ENCODE data around the gene BGN.

Gene BGN

GRCh38 chrX:153504445-153505016 lies 9.8 kb downstream of the BGN start:
- no peak for DNase-seq (ENCODE audit: low read depth in 3 of 3)

- no peak for DNase-seq (ENCODE audit: low read depth in 3 of 3)
These were observed 10.6 kb downstream of the BGN start for GRCh38 chrX:153505361-153505760.

GRCh38 chrX:153507484-153508178 lies 12.9 kb downstream of the BGN start:
- DNase-seq (ENCODE audit: low read depth in 3 of 3), result peak; percentile 63 to 84 (median 64)

DNA sequence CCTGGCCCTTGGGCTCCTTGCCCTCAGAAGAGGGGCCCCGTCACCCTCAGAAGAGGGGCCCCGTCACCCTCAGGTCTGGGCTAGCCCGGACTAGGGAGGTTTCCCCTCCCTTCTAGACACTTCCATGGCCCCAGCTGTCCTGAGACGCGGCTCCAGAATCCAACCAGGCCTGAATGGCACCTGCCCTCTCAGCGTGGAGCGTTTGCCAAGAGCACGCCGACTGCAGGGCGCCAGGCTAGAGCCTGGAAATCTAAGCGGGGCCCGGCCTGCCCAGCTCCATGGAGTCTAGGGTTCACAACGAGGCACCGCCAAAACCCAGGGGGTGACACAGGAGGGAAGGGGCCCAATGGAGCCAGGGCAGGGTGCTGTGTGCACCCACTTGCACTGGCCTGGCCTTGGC lies 14.8 kb downstream of the BGN start:
- no peak for DNase-seq (ENCODE audit: low read depth in 3 of 3)

- no peak for DNase-seq (ENCODE audit: low read depth in 3 of 3)
These were observed 15.6 kb downstream of the BGN start for GRCh38 chrX:153510383-153510782.

DNA sequence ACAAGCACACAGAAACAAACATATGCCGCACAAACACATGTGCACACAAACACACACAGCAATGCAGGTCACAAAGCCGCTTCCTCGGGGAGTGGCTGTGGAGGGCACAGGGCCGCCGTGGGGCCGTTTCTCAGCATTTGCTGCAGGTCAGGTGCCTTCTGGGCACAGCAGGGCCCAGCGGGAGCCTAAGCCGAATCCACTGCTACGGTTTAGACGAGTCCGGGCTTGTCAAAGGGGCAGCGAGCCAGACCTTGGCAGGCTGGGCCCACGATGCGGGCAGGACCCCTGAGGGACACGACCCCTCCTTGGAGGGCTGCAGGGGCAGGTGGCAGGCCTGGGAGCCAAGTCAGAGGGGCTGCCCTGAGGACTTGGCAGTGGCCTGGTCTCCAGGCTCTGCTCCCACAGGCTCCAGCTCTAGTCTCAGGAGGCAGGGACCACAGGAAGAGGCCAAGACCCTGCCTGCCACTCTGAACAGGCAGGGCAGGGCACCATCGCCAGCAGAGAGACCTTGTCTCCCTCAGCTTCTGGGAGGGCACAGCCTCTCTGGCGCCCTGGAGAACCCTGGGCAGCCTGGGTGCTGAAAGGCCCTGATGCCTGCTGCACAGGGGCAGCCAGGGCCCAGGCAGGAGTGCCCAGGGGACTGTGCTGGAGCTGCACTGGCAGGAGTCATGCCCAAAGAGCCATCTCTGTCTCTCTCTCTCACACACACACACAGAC lies 17.2 kb downstream of the BGN start:
- no peak for DNase-seq (ENCODE audit: low read depth in 3 of 3)

- DNase-seq (ENCODE audit: low read depth in 3 of 3), result no peak
These were observed 17.7 kb downstream of the BGN start for GRCh38 chrX:153512501-153512893.

- DNase-seq (ENCODE audit: low read depth in 3 of 3), result no peak
These were observed 18.5 kb downstream of the BGN start for GRCh38 chrX:153513265-153513664.

DNA sequence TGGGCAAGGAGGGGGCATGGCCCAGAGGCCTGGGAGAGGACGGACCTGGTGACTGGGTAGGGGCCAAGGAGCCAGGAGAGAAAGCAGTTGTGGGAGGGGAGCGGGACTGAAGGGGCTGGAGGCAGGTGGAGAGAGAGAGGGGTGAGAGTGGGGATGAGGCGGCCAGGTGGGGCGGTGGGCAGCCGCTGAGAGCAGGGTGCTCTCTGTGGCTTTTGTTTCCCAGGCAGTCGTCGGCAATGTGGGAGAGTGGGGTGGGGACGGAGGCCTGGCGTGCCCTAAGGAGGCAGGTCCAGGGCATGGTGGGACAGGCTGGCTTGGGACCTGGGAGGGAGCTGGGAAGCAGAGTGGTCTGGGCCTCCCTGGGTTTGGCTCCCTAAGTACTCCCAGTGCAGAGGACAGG lies 19.5 kb downstream of the BGN start:
- DNase-seq (ENCODE audit: low read depth in 3 of 3), result no peak

DNA sequence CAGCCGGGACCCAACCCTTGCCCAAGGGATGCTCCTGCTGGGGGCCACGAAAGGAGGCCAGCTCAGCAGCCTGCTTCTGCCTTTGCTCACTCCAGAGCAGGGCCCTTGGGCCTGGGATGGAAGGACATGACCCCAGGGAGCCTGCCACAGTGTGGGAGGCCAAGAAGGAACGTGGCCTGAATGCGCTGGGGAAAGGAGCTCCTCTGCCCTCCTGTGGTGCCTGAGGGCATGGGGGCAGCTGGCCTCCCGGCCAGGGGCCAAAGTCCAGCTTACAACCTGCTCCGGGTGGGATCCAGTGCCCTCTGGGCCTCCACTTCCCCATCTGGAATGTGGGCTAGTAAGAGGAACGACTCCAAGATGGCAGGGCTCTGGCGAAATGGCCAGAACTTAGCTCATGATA lies 20.7 kb downstream of the BGN start:
- no peak for DNase-seq (ENCODE audit: low read depth in 3 of 3)

GRCh38 chrX:153516073-153516472 lies 21.3 kb downstream of the BGN start:
- DNase-seq (ENCODE audit: low read depth in 3 of 3), result no peak

DNA sequence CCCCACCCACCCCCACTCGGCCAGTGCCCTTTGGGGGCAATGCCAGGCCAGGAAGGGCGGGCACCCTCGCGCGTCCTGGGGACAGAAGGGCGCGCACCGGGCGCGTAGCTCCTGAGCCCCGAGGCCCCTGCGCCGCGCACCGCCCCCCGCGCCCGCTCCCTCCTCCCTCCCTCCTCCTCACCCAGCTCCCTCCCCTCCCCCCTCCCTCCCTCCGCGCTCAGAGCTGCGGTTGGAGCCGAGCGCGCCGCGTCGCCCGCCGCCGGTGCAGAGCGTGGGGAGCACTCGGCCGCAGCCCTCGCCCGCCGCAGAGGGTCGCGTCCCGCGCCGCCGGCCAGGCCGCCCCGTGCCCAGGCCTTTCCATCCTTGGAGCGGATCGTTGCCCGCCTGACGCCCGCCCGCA lies 22.6 kb downstream of the BGN start, which contains the start of gene ATP2B3:
Gene ATP2B3 (plus strand): TSS at position 220 of the 400 bp plus-strand sequence. CDS start 18,606 bp downstream, outside the sequence.
- DNase-seq (ENCODE audit: low read depth in 3 of 3), result no peak

- no peak for DNase-seq (ENCODE audit: low read depth in 3 of 3)
These were observed 23.4 kb downstream of the BGN start for GRCh38 chrX:153517946-153518834.

DNA sequence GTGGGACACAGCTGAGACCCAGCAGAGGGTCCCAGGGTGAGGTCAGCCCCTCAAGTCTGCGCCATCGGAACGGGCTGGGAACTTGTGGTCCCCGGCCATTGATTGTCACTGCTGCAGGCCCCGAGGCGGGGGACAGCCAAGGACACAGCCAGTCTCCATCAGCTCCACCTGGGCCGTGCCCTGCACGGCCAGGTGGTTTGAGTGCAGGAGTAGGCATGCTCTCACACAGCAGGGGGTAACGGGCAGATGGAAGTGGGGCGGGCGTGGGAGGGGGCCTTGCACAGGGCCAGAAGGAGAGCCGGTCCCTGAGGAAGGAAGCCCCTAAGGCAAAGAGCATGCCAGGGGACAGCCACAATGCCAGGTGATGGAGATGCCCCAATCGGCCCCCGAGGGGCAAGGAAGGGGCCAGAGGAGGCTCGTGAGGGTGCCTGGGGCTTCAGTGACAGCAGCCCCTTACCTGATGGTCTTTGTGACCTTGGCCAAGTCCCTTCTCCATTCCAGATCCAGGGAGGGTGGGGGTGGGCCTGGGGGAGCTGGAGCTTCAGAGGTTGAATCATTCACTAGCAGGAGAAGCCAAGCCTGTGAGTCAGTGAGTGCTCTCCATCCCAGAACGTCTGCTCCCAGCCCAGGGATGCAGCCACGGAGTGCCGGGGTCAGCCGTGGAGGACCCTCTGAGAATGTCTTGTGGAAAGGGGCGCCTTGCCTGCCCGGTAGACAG lies 24.9 kb downstream of the BGN start:
- DNase-seq (ENCODE audit: low read depth in 3 of 3), result no peak

DNA sequence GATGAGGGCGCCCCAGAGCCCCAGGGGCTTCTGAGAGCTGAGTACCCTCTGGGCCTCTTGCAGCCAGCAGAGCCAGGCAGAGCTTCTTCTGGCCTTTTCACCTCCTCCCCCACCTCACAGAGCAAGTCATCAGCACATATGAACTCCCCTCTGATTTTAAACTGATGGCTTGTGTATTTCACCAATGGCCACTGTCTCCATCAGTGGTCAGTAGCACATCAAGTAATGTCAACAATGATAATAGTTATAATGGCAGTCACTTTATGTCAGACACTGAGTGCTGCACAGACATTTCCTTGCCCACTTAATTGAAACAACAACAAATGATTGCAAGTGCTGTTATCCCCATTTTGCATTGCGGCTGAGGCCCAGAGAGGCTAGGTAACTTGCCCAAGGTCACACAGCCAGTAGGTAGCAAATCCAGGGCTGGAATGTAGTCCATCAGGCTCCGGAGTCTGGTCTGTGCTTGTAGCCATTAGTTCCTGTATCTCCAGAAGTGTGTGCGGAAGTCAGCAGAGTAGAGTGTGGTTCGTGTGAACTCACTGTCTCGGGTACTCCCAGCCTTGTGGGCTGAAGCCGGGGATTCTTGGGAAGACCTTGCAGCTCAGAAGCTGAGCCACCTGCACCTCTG lies 25.6 kb downstream of the BGN start:
- DNase-seq (ENCODE audit: low read depth in 3 of 3), result no peak

DNA sequence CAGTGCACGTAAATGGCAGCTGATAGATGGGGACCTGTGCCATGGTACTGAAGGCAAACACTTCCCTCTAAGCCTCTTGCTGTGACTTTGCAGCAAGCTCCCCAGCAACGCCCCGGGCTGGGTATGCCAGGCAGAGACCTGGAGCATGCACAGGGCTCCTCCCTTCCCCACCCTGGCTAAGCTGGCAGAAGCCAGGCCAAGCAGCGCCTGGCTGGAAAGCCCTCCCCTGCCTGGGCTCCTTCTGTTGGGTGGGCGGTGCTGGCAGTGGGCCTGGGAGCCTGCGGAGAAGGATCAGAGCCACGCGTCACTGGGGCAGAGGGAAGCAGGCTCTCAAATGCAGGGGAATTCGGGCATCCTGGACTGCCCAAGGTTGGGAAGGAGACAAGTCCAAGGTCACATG lies 26.3 kb downstream of the BGN start:
- no peak for DNase-seq (ENCODE audit: low read depth in 3 of 3)

DNA sequence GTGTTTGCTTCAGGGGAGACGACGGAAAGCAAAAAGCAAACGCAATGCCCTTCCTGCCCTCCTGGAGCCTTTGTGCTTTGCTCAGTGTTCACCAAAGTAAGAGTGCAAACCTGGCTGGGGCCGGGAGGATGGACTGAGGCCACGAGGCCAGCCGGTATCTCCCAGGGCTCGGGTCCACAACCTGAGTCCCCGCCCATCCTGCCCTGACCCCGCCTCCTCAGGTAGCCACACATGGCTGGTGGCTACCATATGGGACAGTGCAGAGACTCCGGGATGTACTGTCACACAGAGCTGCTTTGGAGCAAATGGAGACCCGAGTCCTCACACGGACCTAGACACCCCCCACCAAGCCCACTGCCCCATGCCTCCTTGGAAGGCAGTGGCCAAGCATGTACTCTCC lies 27.5 kb downstream of the BGN start:
- no peak for DNase-seq (ENCODE audit: low read depth in 3 of 3)

DNA sequence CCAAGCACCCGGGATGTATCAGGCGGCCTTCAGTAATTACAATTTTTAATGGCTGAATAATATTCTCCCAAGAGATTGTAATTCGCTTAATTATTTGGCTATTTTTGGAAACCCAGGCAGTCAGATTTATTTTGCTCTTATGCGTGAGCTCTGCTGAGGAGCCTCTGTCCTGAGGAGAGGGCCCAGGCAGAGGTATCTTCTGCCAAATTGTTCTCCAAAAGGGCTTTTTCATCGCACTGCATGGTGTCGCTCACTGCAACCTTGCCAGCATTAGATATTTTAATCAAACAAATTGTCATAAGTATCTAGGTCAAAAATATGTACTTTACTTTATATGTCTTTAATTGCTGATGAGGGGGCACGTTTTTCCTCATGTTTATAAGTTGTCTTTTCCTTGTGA lies 28.5 kb downstream of the BGN start:
- DNase-seq (ENCODE audit: low read depth in 3 of 3), result no peak

- no peak for DNase-seq (ENCODE audit: low read depth in 3 of 3)
These were observed 29.5 kb downstream of the BGN start for GRCh38 chrX:153524234-153524633.

DNA sequence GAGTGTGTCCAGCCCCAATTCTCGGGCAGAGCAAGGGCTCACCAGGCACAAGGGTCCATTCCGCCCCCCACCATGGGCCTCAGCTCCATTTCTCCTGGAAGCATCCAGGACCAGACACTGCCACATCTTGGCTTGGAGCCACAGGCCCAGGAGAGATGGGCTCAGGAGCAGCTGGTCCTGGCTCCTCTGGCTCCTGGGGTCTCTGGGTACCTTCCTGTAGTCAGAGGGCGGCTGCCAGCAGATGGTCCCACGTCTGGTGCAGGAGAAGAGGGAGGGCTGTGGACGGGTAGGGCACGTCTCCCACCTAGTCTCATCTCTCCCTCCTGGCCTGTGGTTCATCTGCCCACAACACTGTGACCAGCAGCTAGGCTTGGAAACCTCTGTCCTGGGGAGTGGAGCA lies 30.7 kb downstream of the BGN start:
- DNase-seq (ENCODE audit: low read depth in 3 of 3), result no peak

GRCh38 chrX:153526042-153526441 lies 31.3 kb downstream of the BGN start:
- DNase-seq (ENCODE audit: low read depth in 3 of 3), result no peak
